Activated CD4-positive, alpha-beta T cell treated with anti-CD3 and anti-CD28 coated beads, Interleukin-2, Interleukin-4, amounts not matched to agents 100 ng/mL and 50 ng/mL, durations not matched to agents 16 hours and 8 hours (primary cell): Measurements from ENCODE around the gene NGDN.

ENCODE experiments used
- DNase-seq: peaks from one replicate; pipeline ENCODE4 v3.0.0-alpha.2; 2020; ENCODE audit warnings: low spot score

The NGDN gene

DNA sequence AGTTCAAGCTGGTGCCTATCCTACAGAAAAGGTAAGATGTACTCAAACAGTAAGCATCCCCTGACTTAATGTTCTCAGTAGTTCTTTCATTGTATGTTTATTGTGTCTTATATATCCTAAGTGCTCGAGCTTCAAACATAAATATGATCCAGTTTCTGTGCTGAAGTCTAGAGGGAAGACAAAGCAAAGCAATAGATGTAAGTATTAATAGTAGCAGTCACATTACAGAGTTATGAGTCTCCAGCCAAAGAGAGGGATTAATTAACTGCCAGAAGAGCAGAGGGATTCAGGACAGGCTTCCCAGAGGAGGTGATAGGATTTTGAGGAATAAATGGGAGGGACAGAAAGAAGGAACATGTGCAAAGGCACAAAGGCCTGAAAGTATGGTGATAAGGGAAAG is 1.4 kb downstream of the NGDN start:
- DNase-seq, result no peak

DNA sequence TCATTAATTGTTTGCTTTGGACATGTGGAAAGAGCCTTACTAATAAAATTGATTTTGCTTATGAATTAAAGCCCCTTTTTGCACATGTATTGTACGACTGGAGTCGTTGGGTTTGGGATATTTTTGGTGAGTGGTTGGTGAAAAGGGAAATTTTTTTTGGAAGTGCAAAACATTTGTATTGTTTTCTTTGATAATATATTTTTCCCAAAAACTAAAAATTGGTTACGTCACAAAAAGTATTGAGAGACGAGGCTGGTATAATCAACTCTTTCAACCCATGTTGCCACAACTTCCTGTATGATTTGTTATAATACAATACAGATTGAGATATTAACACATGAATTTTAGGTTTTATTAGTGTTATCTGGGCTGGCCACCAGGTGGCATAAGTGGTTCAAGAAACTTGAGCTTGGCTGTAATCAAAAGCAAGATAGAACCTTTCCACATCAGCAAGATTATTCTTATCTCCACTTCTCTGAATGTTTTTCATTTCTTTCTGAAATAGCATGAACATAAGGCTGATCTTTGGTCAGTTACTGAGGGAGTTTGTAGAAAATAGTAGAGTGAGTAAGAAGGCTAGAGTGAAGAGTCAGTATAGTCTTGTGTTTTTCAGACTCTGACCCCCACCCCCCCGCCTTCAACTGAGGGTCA is 8.7 kb downstream of the NGDN start:
- peak; percentile 61 for DNase-seq

GRCh38 chr14:23481362-23481970 is 12.0 kb downstream of the NGDN start:
- no peak for DNase-seq

DNA sequence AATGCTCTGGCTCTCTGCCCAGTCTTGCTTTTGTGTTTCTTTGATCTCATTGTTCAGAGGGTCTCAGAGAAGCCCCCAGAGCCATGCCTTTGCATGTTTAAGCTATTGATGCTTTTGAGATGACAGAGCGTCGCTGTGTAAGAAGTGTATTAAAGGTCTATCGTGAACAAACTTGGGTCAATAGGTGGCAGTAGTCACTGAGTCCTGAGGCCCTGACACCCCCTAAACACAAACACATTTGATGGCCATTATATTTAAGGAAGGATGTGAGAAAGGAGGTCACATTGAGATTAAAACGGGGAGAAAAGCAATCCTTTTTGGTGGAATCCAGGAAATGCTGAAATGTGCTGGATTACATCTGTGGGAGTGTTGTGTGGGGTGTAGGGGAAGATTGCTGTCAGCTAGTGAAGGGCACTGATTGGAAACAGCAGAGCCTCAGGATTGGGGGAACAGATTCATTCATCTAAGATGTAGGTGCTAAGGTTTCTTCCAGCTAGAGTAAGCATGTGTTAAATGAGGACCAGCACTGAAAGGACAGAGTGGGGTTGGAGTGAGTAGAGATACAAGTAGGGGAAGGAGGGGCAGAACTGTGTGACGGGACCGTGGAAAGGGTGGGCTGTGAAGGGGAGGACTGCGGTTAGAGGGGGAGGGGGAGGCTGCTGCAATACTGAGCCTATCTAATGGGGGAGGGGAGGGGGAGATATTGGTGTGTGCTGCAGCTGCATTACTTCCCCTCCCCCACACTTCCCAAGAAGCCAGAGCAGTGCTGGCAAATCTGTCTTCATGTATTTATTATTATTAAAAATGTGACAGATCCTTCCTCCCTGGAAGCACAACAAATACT is 12.7 kb downstream of the NGDN start:
- DNase-seq, result no peak

DNA sequence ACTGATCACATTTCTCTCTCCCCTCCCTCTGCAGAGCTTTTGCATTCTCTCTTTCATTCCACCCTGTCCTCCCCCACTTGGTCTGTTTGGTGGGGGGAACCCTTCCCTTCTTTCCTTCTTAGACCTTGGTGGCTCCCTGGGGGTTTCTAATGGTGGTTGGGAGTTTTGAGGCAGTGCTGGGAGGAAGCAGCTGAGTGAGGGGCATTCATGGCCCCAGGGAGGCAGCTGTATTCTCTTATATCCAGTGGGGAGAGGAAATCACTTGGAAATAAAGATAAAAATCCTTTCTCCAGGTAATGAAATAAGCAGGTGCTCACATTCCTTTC is 13.3 kb downstream of the NGDN start:
- no peak for DNase-seq

DNA sequence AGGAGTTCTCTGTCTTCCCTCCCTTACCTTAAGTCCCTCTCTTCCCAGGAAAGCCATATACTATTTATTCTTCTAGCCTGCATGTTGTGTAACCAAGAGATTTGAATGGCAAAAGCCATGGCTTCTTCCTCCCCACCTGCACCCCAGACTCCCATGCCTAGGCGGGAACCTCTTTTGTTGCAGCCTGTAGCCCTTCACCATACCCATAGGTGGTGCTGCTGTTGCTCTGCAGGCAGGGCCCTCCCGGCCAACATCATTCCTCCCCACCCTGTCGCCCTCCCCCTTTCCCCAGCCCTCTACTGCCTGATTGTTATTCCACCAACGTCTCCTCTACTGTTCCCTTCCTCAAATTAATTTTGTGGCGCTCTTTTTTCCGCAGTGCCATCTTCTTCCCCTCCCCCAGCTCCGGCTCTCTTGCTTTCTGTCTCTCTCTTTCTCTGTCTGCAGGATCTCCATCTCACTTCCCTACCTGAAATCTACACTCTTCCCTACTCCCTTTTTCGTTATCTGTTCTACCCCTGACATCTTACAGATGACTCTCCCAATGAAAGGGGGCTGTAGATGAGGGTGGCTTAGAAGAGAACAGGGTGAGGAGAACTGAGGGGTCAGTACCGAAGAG is 13.8 kb downstream of the NGDN start:
- peak; percentile 16 for DNase-seq

- no peak for DNase-seq
These were observed 15.8 kb downstream of the NGDN start for GRCh38 chr14:23485326-23485725.

- no peak for DNase-seq
These were observed 16.5 kb downstream of the NGDN start for GRCh38 chr14:23486036-23486435.

- no peak for DNase-seq
These were observed 17.7 kb downstream of the NGDN start for GRCh38 chr14:23487216-23487615.

GRCh38 chr14:23492618-23493272 is 23.2 kb downstream of the NGDN start:
- no peak for DNase-seq

- DNase-seq, result no peak
These were observed 24.7 kb downstream of the NGDN start for GRCh38 chr14:23494223-23494622.

GRCh38 chr14:23512156-23512555 is 42.7 kb downstream of the NGDN start:
- DNase-seq, result no peak

DNA sequence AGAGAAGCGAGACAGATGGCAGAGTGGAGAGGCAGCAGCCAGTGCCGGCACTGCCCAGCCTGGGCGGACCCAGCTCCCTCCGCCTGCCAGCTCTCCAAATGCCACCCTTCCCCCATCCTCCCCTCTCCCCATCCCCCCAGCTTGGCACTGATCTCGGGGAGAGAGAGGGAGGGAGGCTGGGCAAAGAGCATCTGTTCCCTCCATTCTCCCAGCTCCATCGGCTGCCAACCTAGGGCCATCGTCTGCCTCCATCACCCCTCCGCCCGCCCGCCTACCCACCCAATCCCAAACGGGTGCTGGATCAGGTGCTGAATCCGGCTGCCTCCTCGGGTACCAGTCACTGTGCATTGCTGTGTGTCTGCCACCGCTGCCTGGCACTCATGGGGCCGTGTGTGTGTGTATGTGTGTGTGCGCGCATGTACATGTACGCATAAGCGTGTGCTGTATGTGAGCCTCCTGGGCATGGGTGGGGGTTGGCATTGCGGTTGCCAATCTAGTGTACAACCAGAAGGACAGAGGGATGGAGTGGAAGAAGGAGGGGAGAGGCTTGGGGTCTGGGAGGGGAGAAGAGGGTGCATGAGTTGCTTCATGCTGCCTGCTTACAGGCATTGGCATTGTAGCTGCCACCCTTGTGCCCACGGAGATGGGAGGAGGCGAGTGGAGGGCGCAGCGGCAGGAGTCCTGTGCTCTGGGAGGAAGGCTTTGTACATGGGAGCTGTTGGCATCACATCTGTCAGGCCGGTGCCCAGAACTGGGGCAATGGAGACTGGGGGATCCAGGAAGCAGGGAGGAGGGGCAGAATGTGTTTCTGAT is 43.7 kb downstream of the NGDN start:
- DNase-seq, result no peak

GRCh38 chr14:23513818-23514643 is 44.5 kb downstream of the NGDN start:
- DNase-seq, result no peak

DNA sequence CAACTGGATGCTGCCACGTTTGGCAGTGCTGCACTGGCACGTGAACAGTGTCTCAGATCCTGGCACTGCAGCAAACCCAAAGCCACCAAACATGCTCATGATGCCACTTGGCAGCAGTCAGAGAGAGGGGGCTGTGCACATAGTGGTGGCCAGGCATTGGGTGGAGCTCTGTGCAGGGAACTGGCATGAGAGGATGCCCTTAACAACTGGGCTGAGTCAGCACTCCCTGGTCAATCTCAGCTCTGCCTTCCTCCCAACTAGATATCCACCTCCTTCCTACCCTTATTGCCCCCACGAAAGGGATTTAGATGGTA is 45.1 kb downstream of the NGDN start:
- DNase-seq, result no peak

GRCh38 chr14:23517650-23518326 is 48.3 kb downstream of the NGDN start:
- no peak for DNase-seq

GRCh38 chr14:23518709-23519108 is 49.2 kb downstream of the NGDN start:
- DNase-seq, result no peak

- DNase-seq, result no peak
These were observed 51.5 kb downstream of the NGDN start for GRCh38 chr14:23520899-23521533.

DNA sequence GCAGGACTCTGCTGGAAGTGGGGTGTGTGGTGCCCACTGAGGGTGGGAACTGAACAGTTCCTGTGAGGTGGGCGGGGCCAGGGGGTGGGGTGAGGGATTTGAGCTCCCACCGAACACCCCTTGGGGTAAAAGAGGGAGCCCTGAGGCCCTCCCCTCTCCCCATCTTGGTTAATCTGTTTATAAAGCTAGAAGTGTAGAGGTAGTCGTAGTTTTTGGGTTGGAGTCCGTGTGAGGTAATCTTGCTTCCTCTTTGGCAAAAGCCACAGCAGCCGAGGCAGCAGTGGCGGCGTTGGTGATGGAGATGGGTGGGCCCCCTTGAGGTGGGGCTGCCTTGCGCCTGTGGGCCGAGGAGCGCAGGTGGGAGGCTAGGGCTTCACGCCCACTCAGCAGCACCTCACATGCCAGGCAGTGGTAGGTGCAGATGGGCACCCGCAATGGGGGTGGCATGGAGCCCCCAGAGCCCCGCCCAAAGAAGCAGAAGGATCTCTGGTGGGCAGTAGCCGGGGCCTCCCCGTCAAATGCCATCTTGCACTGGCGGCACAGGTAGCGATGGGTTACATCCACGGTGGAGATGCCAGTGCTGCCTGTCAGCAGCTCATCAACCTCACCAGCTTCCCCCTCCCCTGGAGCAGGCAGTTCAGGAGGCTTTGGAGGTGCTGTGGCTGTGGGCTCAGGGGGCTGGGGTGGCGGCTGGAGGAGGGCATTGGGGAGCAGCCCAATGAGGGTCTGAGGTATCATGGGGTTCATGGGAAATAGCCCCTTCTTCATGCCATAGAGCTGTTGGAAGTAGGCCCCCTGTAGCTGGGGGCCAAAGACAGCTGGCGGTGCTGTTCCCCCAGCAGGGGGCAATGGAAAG is 52.5 kb downstream of the NGDN start:
- no peak for DNase-seq
